GM10248 (cell line): ENCODE data around the gene RASL10A.
A peak's percentile ranks its signal among the peaks of the same experiment; 100 is the strongest.

Experiments used
- CTCF ChIA-PET: fragments of 300-600 bp; sonication (Branson Sonifier 250); formaldehyde crosslinking; extraction: SDS; loops from one replicate; lab custom pipeline; 2021; ENCODE audit warnings: antibody characterized with exemption; lab: Yijun Ruan, JAX
- POLR2A ChIA-PET: fragments of 350-650 bp; sonication (Branson Sonifier 250); formaldehyde crosslinking; extraction: SDS; loops from one replicate; lab custom pipeline; 2020; ENCODE audit warnings: antibody characterized with exemption; lab: Yijun Ruan, JAX
- DNase-seq: peaks from one replicate; pipeline ENCODE4 v3.0.0; 2012; ENCODE audit errors: extremely low spot score
- TF ChIP-seq, protein P1 (sequence below): IDR thresholded peaks from 2 replicates; pipeline ENCODE4 v1.5.1; 2012; ENCODE audit warnings: mild to moderate bottlenecking, low read depth; ENCODE audit errors: extremely low read depth, missing control alignments, control extremely low read depth

RASL10A gene

DNA sequence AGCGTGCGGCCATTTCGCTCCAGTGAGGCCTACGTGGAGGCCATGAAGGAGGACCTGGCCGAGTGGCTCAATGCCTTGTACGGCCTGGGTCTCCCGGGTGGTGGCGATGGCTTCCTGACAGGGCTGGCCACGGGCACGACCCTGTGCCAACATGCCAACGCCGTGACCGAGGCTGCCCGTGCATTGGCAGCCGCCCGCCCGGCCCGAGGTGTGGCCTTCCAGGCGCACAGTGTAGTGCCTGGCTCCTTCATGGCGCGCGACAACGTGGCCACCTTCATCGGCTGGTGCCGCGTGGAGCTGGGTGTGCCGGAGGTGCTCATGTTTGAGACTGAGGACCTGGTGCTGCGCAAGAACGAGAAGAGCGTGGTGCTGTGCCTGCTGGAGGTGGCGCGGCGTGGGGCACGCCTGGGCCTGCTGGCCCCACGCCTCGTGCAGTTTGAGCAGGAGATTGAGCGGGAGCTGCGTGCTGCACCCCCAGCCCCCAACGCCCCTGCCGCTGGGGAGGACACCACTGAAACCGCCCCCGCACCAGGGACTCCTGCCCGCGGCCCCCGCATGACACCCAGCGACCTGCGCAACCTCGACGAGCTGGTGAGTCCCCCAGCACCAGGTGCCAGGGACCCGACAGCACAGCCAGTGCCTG lies 7.2 kb downstream of the RASL10A start:
- no peak for DNase-seq
- TF ChIP-seq, protein P1, sequence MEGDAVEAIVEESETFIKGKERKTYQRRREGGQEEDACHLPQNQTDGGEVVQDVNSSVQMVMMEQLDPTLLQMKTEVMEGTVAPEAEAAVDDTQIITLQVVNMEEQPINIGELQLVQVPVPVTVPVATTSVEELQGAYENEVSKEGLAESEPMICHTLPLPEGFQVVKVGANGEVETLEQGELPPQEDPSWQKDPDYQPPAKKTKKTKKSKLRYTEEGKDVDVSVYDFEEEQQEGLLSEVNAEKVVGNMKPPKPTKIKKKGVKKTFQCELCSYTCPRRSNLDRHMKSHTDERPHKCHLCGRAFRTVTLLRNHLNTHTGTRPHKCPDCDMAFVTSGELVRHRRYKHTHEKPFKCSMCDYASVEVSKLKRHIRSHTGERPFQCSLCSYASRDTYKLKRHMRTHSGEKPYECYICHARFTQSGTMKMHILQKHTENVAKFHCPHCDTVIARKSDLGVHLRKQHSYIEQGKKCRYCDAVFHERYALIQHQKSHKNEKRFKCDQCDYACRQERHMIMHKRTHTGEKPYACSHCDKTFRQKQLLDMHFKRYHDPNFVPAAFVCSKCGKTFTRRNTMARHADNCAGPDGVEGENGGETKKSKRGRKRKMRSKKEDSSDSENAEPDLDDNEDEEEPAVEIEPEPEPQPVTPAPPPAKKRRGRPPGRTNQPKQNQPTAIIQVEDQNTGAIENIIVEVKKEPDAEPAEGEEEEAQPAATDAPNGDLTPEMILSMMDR, result no peak
- POLR2A ChIA-PET, result no interaction called here
- CTCF ChIA-PET, result interaction anchor here (0.7 kb wide), 1 partner anchor 21 kb away, joined by 3 read pairs; no protein-coding TSS in a partner anchor

DNA sequence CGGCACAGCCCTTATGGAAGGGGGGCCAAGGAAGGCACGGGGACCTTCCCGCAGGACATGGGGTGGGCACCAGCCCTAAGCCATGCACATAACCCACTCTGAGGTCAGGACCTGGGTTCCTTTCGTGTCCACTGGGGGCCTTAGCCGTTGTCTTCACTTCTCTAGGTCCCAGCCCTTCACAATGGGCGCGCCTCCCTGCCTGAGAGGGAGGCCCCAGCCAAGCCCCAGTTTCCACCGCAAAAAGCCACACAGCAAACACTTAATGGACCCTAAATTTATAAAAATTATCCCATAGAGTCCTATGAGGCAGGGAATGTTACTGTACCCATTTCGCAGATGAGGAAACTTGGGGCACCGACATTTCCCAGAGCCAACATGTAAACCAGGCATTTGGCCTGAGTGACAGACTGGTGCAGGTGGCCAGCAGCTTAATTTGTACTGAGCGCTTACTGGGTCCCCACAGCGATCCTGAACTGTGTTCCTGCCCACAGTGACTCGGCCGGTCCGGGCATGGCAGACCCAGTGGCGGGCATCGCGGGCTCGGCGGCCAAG lies 7.8 kb downstream of the RASL10A start:
- POLR2A ChIA-PET, result no interaction called here
- TF ChIP-seq, protein P1, result no peak
- peak; percentile 27 for DNase-seq
- CTCF ChIA-PET, result interaction anchor here (0.7 to 2.5 kb wide), 2 partner anchors 17 to 21 kb away, joined by 3 to 5 read pairs; no protein-coding TSS in a partner anchor

- DNase-seq, result peak; percentile 41
- CTCF ChIA-PET, result interaction anchor here (1.1 to 2.5 kb wide), 4 partner anchors 10 to 20 kb away, joined by 3 to 5 read pairs (median 4); no protein-coding TSS in a partner anchor
- POLR2A ChIA-PET, result no interaction called here
- TF ChIP-seq, protein P1, result no peak
Measured at GRCh38 chr22:29306835-29307595, 8.5 kb downstream of the RASL10A start.

DNA sequence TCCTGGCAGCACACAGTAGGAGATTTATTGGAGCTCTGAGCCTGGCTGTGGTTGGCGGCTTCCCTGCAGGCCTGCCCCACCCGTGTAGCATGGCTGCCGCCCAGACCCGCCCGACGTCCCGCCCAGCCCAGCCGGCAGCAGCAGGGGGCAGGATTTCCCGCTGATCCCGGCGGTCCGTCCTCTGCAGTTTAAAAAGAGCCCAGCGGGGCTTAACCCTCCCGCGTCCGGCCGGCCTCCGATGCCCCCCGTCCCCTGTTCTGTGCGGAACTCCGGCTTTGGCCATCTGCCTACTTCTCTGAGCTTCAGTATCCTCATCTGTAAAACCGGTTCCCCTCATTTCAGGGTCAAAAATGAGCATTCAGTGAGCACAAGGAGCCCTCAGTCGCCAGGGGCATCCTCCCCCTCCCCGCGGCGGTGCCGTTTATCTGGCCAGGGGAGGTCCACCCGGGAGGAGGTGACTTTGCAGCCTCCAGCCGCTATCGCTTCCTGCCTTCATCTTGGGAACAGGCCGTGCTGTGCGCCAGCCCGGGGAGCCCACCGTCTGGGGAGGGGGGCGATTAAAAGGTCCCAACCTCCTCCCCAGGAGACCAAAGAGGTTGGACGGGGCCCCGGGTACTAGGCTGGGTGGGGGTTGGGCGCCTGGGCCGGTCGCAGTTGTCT lies 9.2 kb downstream of the RASL10A start, which contains the start of gene GAS2L1:
TSS of gene GAS2L1 (plus strand) at position 476 of the 660 bp plus-strand sequence. CDS start 1,456 bp downstream, outside the sequence.
- ChIA-PET CTCF (interaction anchor here (1.0 to 2.5 kb wide), 5 partner anchors 11 to 29 kb away, joined by 3 to 5 read pairs (median 3); no protein-coding TSS in a partner anchor), POLR2A (no interaction called here)
- TF ChIP-seq, protein P1, result peak; percentile 63
- peak; percentile 70 for DNase-seq

GRCh38 chr22:29305836-29306174 lies 9.7 kb downstream of the RASL10A start:
- no peak for DNase-seq
- ChIA-PET POLR2A (no interaction called here), CTCF (interaction anchor here (0.9 to 2.5 kb wide), 4 partner anchors 11 to 29 kb away, joined by 3 to 5 read pairs (median 3); no protein-coding TSS in a partner anchor)
- TF ChIP-seq, protein P1, result no peak
